ENCODE data around the gene EEF1A2.
A peak's percentile ranks its signal among the peaks of the same experiment; 100 is the strongest.

The EEF1A2 gene

GRCh38 chr20:63503524-63503923, 4.6 kb upstream of the EEF1A2 start:
- TF ChIP-seq GATA3 (IDR thresholded peaks at IDR 0.05; ENCODE audit: low read depth, low read length), result no peak
- no peak for TF ChIP-seq GATA2 (IDR thresholded peaks at IDR 0.05; ENCODE audit: low read depth, low read length)

GRCh38 chr20:63502671-63503172, 3.8 kb upstream of the EEF1A2 start:
- TF ChIP-seq GATA3 (IDR thresholded peaks at IDR 0.05; ENCODE audit: low read depth, low read length), result no peak
- TF ChIP-seq GATA2 (IDR thresholded peaks at IDR 0.05; ENCODE audit: low read depth, low read length), result no peak

- TF ChIP-seq GATA3 (IDR thresholded peaks at IDR 0.05; ENCODE audit: low read depth, low read length), result no peak
- no peak for TF ChIP-seq GATA2 (IDR thresholded peaks at IDR 0.05; ENCODE audit: low read depth, low read length)
These were observed 3.2 kb upstream of the EEF1A2 start for GRCh38 chr20:63501818-63502670.

- TF ChIP-seq GATA3 (IDR thresholded peaks at IDR 0.05; ENCODE audit: low read depth, low read length), result no peak
- TF ChIP-seq GATA2 (IDR thresholded peaks at IDR 0.05; ENCODE audit: low read depth, low read length), result no peak
These were observed 2.3 kb upstream of the EEF1A2 start for GRCh38 chr20:63500902-63501817.

GRCh38 chr20:63500151-63500901, 1.4 kb upstream of the EEF1A2 start:
- no peak for TF ChIP-seq GATA2 (IDR thresholded peaks at IDR 0.05; ENCODE audit: low read depth, low read length)
- no peak for TF ChIP-seq GATA3 (IDR thresholded peaks at IDR 0.05; ENCODE audit: low read depth, low read length)

- TF ChIP-seq GATA3 (IDR thresholded peaks at IDR 0.05; ENCODE audit: low read depth, low read length), result no peak
- no peak for TF ChIP-seq GATA2 (IDR thresholded peaks at IDR 0.05; ENCODE audit: low read depth, low read length)
These were observed 571 bp upstream of the EEF1A2 start for GRCh38 chr20:63499338-63499969.

GRCh38 chr20:63497946-63498935, 642 bp downstream of the EEF1A2 start:
- TF ChIP-seq GATA2 (IDR thresholded peaks at IDR 0.05; ENCODE audit: low read depth, low read length), result peak; percentile 95
- TF ChIP-seq GATA3 (IDR thresholded peaks at IDR 0.05; ENCODE audit: low read depth, low read length), result no peak

GRCh38 chr20:63497138-63497945, 1.5 kb downstream of the EEF1A2 start:
- no peak for TF ChIP-seq GATA3 (IDR thresholded peaks at IDR 0.05; ENCODE audit: low read depth, low read length)
- no peak for TF ChIP-seq GATA2 (IDR thresholded peaks at IDR 0.05; ENCODE audit: low read depth, low read length)

- TF ChIP-seq GATA3 (IDR thresholded peaks at IDR 0.05; ENCODE audit: low read depth, low read length), result no peak
- TF ChIP-seq GATA2 (IDR thresholded peaks at IDR 0.05; ENCODE audit: low read depth, low read length), result no peak
These were observed 2.2 kb downstream of the EEF1A2 start for GRCh38 chr20:63496596-63497120.

- no peak for TF ChIP-seq GATA2 (IDR thresholded peaks at IDR 0.05; ENCODE audit: low read depth, low read length)
- TF ChIP-seq GATA3 (IDR thresholded peaks at IDR 0.05; ENCODE audit: low read depth, low read length), result no peak
These were observed 2.9 kb downstream of the EEF1A2 start for GRCh38 chr20:63495741-63496595.

Measured in SH-SY5Y (cell line).